HEK293T (cell line): Measurements from ENCODE around the gene MYO18B.
"Not testable (repeated sequence)": the region's sequence is repeated elsewhere in the genome, so short reads cannot be mapped to it uniquely, and the experiment has no call there.

Source experiments
- BHLHE40 ChIP-seq: fragments of 450-650 bp; IDR thresholded peaks from 2 replicates; pipeline ENCODE4 v1.6.1; 2016; ENCODE audit warnings: mild to moderate bottlenecking, moderate library complexity, borderline replicate concordance
- CTBP1 ChIP-seq: fragments of 450-650 bp; IDR thresholded peaks from 2 replicates; pipeline ENCODE4 v1.6.1; 2016; ENCODE audit warnings: borderline replicate concordance
- ELF4 ChIP-seq: fragments of 450-650 bp; IDR thresholded peaks from 2 replicates; pipeline ENCODE4 v1.6.1; 2017; ENCODE audit warnings: antibody characterized with exemption
- FOXK2 ChIP-seq: fragments of 450-650 bp; IDR thresholded peaks from 2 replicates; pipeline ENCODE4 v1.6.1; 2016; ENCODE audit warnings: mild to moderate bottlenecking
- FOXM1 ChIP-seq: fragments of 450-650 bp; IDR thresholded peaks from 2 replicates; pipeline ENCODE4 v1.6.1; 2017; ENCODE audit warnings: mild to moderate bottlenecking, borderline replicate concordance
- HDGF ChIP-seq: fragments of 450-650 bp; IDR thresholded peaks from 2 replicates; pipeline ENCODE4 v1.6.1; 2017; ENCODE audit warnings: antibody characterized with exemption, borderline replicate concordance
- SP1 ChIP-seq: fragments of 450-650 bp; IDR thresholded peaks from 2 replicates; pipeline ENCODE4 v1.6.1; 2017
- TARDBP ChIP-seq: fragments of 450-650 bp; IDR thresholded peaks from 2 replicates; pipeline ENCODE4 v1.6.1; 2016

- not testable (repeated sequence) for TF ChIP-seq HDGF, SP1, ELF4, CTBP1, FOXK2, BHLHE40, TARDBP, FOXM1
Measured at GRCh38 chr22:25984911-25985310, 242.9 kb downstream of the MYO18B start.
